Tibial nerve (tissue), 4 donors: ENCODE results near the gene CCDC197.

Experiments used
- CTCF ChIP-seq, 5 experiments: fragments of 200-600 bp in 3 of 5; fragments of 450-650 bp in 2 of 5; sonication (generic) in 3 of 5; IDR thresholded peaks; one replicate each; pipeline ENCODE4 v1.5.1; 2016 to 2019; ENCODE audit warnings: antibody characterized with exemption in 5 of 5, mild to moderate bottlenecking in 3 of 5, moderate library complexity in 2 of 5
- EP300 ChIP-seq, 2 donors: sonication (generic); formaldehyde crosslinking; IDR thresholded peaks; one replicate each; pipeline ENCODE4 v1.6.1; 2017; ENCODE audit warnings: antibody characterized with exemption in 2 of 2, mild to moderate bottlenecking in 1 of 2
- POLR2A ChIP-seq, 2 donors: fragments of 450-650 bp; IDR thresholded peaks; one replicate each; pipeline ENCODE4 v1.6.1; 2017; ENCODE audit warnings: antibody characterized with exemption in 2 of 2, mild to moderate bottlenecking in 2 of 2, moderate library complexity in 2 of 2

GRCh38 chr14:93975791-93976476, 21.2 kb upstream of the CCDC197 start:
- no peak for TF ChIP-seq POLR2A (IDR thresholded peaks at IDR 0.05)
- peak in 3 of 5 experiments; percentile 3 to 25 (median 21) for TF ChIP-seq CTCF (IDR thresholded peaks at IDR 0.05)
- TF ChIP-seq EP300 (IDR thresholded peaks at IDR 0.05) = no peak
